IMR-90 (cell line): ENCODE measurements around the gene MEF2A. TPM values are rescaled to one million over a fixed set of nuclear protein-coding genes. Genes with fewer than 3 reads are reported as not detected.

Experiments
- ATAC-seq: fragments of 200-7000 bp; cut with Tn5 transposase; 2 replicates; pipeline ENCODE4 v1.9.1; 2020; ENCODE audit warnings: low read depth, mild to moderate bottlenecking, moderate library complexity
- BruUV-seq: library from RNA; stranded (reverse); fragments of 400-500 nt; replicated peaks from 2 replicates; lab custom pipeline; 2021; lab: Mats Ljungman, UMichigan
- CTCF ChIA-PET: fragments of 300-600 bp; formaldehyde crosslinking; extraction: SDS; loops from one replicate; lab custom pipeline; 2021; ENCODE audit warnings: antibody characterized with exemption; lab: Yijun Ruan, JAX
- POLR2A ChIA-PET: fragments of 300-600 bp; sonication (Branson Sonifier 250); formaldehyde crosslinking; loops from one replicate; lab custom pipeline; 2022; ENCODE audit warnings: antibody characterized with exemption; ENCODE audit not compliant: unreplicated experiment; lab: Charles Lee
- DNase-seq: peaks from one replicate; pipeline ENCODE4 v3.0.0; 2013
- H2AFZ ChIP-seq: replicated peaks from 2 replicates; pipeline ENCODE3; 2013; ENCODE audit warnings: low read length, mild to moderate bottlenecking; ENCODE audit not compliant: poor library complexity
- H2AK5ac ChIP-seq: 2 replicates; pipeline ENCODE4 v1.6.1; 2013; ENCODE audit warnings: low read depth, low read length, inconsistent platforms
- H2AK9ac ChIP-seq: replicated peaks from 2 replicates; pipeline ENCODE3; 2013; ENCODE audit warnings: mild to moderate bottlenecking, low read depth, low read length, moderate library complexity; ENCODE audit not compliant: poor library complexity
- H2BK120ac ChIP-seq: 2 replicates; pipeline ENCODE4 v1.6.1; 2013; ENCODE audit warnings: low read depth, low read length, inconsistent platforms
- H2BK15ac ChIP-seq: 3 replicates; pipeline ENCODE4 v1.6.1; 2013; ENCODE audit warnings: low read depth, low read length, inconsistent platforms
- H2BK20ac ChIP-seq: 2 replicates; pipeline ENCODE4 v1.6.1; 2013; ENCODE audit warnings: low read depth, mild to moderate bottlenecking, inconsistent platforms, low read length, moderate library complexity
- H2BK5ac ChIP-seq: 2 replicates; pipeline ENCODE4 v1.6.1; 2013; ENCODE audit warnings: mild to moderate bottlenecking, low read depth, low read length, inconsistent platforms; ENCODE audit not compliant: poor library complexity, severe bottlenecking
- H3K14ac ChIP-seq: replicated peaks from 2 replicates; pipeline ENCODE4 v1.6.1; 2013; ENCODE audit warnings: low read depth, low read length, inconsistent platforms
- H3K18ac ChIP-seq: 2 replicates; pipeline ENCODE4 v1.6.1; 2013; ENCODE audit warnings: low read depth, low read length, control low read depth
- H3K23ac ChIP-seq: 2 replicates; pipeline ENCODE4 v1.6.1; 2013; ENCODE audit warnings: low read depth, low read length, inconsistent platforms
- H3K27ac ChIP-seq: 2 replicates; pipeline ENCODE4 v1.5.1; 2013; ENCODE audit warnings: mild to moderate bottlenecking, control low read depth, low read length; ENCODE audit not compliant: insufficient read depth
- H3K27me3 ChIP-seq: 2 replicates; pipeline ENCODE4 v1.6.1; 2013; ENCODE audit warnings: low read length; ENCODE audit not compliant: control insufficient read depth, insufficient read depth
- H3K36me3 ChIP-seq: 2 replicates; pipeline ENCODE4 v1.6.1; 2013; ENCODE audit warnings: low read length, mixed read lengths; ENCODE audit not compliant: control insufficient read depth, insufficient read depth
- H3K4ac ChIP-seq: 2 replicates; pipeline ENCODE4 v1.6.1; 2013; ENCODE audit warnings: low read depth, low read length, inconsistent platforms
- H3K4me1 ChIP-seq: 2 replicates; pipeline ENCODE4 v1.6.1; 2013; ENCODE audit warnings: low read length, mixed read lengths; ENCODE audit not compliant: control insufficient read depth, insufficient read depth
- H3K4me2 ChIP-seq: 2 replicates; pipeline ENCODE4 v1.6.1; 2013; ENCODE audit warnings: low read depth, mild to moderate bottlenecking, control low read depth, low read length, moderate library complexity
- H3K4me3 ChIP-seq: 2 replicates; pipeline ENCODE4 v1.5.1; 2013; ENCODE audit warnings: low read depth, mild to moderate bottlenecking, control low read depth, low read length, moderate library complexity; ENCODE audit not compliant: insufficient read depth
- H3K56ac ChIP-seq: 2 replicates; pipeline ENCODE4 v1.6.1; 2013; ENCODE audit warnings: low read length, inconsistent platforms; ENCODE audit not compliant: insufficient read depth; ENCODE audit errors: extremely low read depth
- H3K79me1 ChIP-seq, 2 experiments: 2 replicates each; pipeline ENCODE4 v1.6.1; 2013; ENCODE audit warnings: low read length in 2 of 2, inconsistent platforms in 1 of 2, low read depth in 1 of 2
- H3K9ac ChIP-seq: 2 replicates; pipeline ENCODE4 v1.6.1; 2013; ENCODE audit warnings: low read depth, low read length, control low read depth
- H3K9me1 ChIP-seq: 2 replicates; pipeline ENCODE4 v1.6.1; 2013; ENCODE audit warnings: low read length, inconsistent platforms; ENCODE audit not compliant: insufficient read depth
- H3K9me3 ChIP-seq: 2 replicates; pipeline ENCODE4 v1.6.1; 2013; ENCODE audit warnings: low read length; ENCODE audit not compliant: control insufficient read depth, insufficient read depth
- H4K20me1 ChIP-seq: 2 replicates; pipeline ENCODE4 v1.6.1; 2013; ENCODE audit warnings: low read length, inconsistent platforms; ENCODE audit not compliant: insufficient read depth
- H4K5ac ChIP-seq: 2 replicates; pipeline ENCODE4 v1.6.1; 2013; ENCODE audit warnings: mild to moderate bottlenecking, low read depth, low read length, control low read depth
- H4K8ac ChIP-seq, 2 experiments: 2 replicates each; pipeline ENCODE4 v1.6.1; 2013; ENCODE audit warnings: low read depth in 2 of 2, low read length in 2 of 2, control low read depth in 1 of 2, inconsistent platforms in 1 of 2
- H4K91ac ChIP-seq: 2 replicates; pipeline ENCODE4 v1.6.1; 2013; ENCODE audit warnings: low read depth, low read length, inconsistent platforms; ENCODE audit not compliant: insufficient read depth
- CEBPB ChIP-seq: IDR thresholded peaks from 2 replicates; pipeline ENCODE4 v1.6.1; 2012; ENCODE audit warnings: low read depth, low read length, improper control_type of control experiment
- FOS ChIP-seq: fragments of 150-350 bp; IDR thresholded peaks from 2 replicates; pipeline ENCODE4 v1.6.1; 2016; ENCODE audit warnings: low read depth, low read length
- MAFK ChIP-seq: IDR thresholded peaks from 2 replicates; pipeline ENCODE4 v1.6.1; 2012; ENCODE audit warnings: low read depth, low read length, improper control_type of control experiment
- WGBS, 2 experiments: methylation state at CpG; one replicate each; pipeline versions ENCODE4 v1.1.5 to v1.1.7; 2013; ENCODE audit warnings: missing lambda C conversion rate in 2 of 2; ENCODE audit not compliant: insufficient read length in 1 of 2; ENCODE audit errors: extremely low coverage in 2 of 2; 5-methylcytosine and 5-hydroxymethylcytosine counted together
- dilution Hi-C: fragments of 300-500 bp; cut with HindIII; formaldehyde crosslinking; loops from one replicate; pipeline ENCODE4 v1.14.3; 2018; ENCODE audit warnings: low sequenced_read_pairs; ENCODE audit not compliant: unreplicated experiment
- in situ Hi-C: fragments of 300-500 bp; cut with MboI; formaldehyde crosslinking; loops from 3 replicates; pipeline ENCODE4 v1.14.3; 2019; ENCODE audit warnings: low sequenced_read_pairs, inconsistent platforms, mixed read lengths
- intact Hi-C: fragments of 100-400 bp; cut with micrococcal nuclease; formaldehyde crosslinking; loops from 2 replicates; pipeline ENCODE4 v1.10.0; 2022
- polyA plus RNA-seq, 3 experiments: library from polyadenylated mRNA; depleted of rRNA; stranded (reverse); fragments of >200 nt; gene quantifications; 2 replicates each; pipeline ENCODE4 v1.2.3, GENCODE V29; 2012; ENCODE audit warnings: low replicate concordance in 1 of 3
- total RNA-seq: library from RNA; depleted of rRNA; stranded (reverse); fragments of >200 nt; gene quantifications from 2 replicates; pipeline ENCODE4 v1.2.3, GENCODE V29; 2012

Gene MEF2A
- total and polyA plus RNA-seq, 2 of the 4 experiments (the other 2 are of a cell fraction), result 16.1 to 16.7 TPM

GRCh38 chr15:99613887-99614647 is 48.3 kb downstream of the MEF2A start:
- Histone ChIP-seq H2BK120ac (no peak overlapping the region), H3K4me3 (no peak overlapping the region), H2BK20ac (no peak overlapping the region), H2AK5ac (no peak overlapping the region), H3K36me3 (no peaks in the 10 kb centered on the region), H3K4ac (no peak overlapping the region), H3K9ac (no peak overlapping the region), H2AFZ (no peak overlapping the region), H3K4me1 (peaks cover 6% of the 10 kb centered on the region), H2BK15ac (no peak overlapping the region), H3K9me1 (peaks cover 8% of the 10 kb centered on the region), H3K18ac (no peak overlapping the region), H2AK9ac (no peak overlapping the region), H4K91ac (no peak overlapping the region), H4K8ac (no peak overlapping the region), H3K23ac (no peak overlapping the region; the same call in 1 of the 2 replicates), H4K5ac (no peak overlapping the region), H3K9me3 (no peaks in the 10 kb centered on the region), H3K27ac (no peak overlapping the region), H3K14ac (no peak overlapping the region), H2BK5ac (no peak overlapping the region), H3K4me2 (peak overlapping the region; percentile 67), H3K56ac (no peak overlapping the region), H3K79me1 (peaks cover 34 to 70% of the 10 kb centered on the region in 2 experiments), H4K20me1 (peaks cover 12% of the 10 kb centered on the region), H3K27me3 (no peaks in the 10 kb centered on the region)
- no TSS peak for BruUV-seq
- TF ChIP-seq CEBPB (peak; percentile 88), FOS (0 out of 2 replicates have a peak, but pooled peaks have one; percentile 9), MAFK (no peak)
- ATAC-seq (peak; percentile 54; the same call in 1 of the 2 replicates), DNase-seq (peak; percentile 62)
- no CpG with 5 or more reads among the region's 6 CpGs for WGBS, 2 experiments
- in situ Hi-C loops, result no loop called here
- intact Hi-C loops, result no loop called here
- ChIA-PET POLR2A (no interaction called here), CTCF (interaction anchor here (1.4 kb wide), 1 partner anchor 14 kb away, joined by 4 read pairs; no protein-coding TSS in a partner anchor)
- dilution Hi-C loops, result no loop called here
